HUDEP-2 (cell line): ENCODE data around the gene TNFSF8.

Source experiments
- DNase-seq, 76 experiments: peaks; one replicate each; lab custom pipeline; 2025; ENCODE audit not compliant: unreplicated experiment in 76 of 76; lab: John Stamatoyannopoulos, UW

The TNFSF8 gene

GRCh38 chr9:114908104-114908622 lies 22.2 kb downstream of the TNFSF8 start:
- no peak for DNase-seq

GRCh38 chr9:114906922-114907571 lies 23.3 kb downstream of the TNFSF8 start:
- peak in 1 of 76 experiments; percentile 2 for DNase-seq

GRCh38 chr9:114905170-114905940 lies 25.0 kb downstream of the TNFSF8 start:
- no peak for DNase-seq

- no peak for DNase-seq
Observed at GRCh38 chr9:114902786-114903524, 27.4 kb downstream of the TNFSF8 start.

- no peak for DNase-seq
Observed at GRCh38 chr9:114900942-114901802, 29.2 kb downstream of the TNFSF8 start.

GRCh38 chr9:114899995-114900394 lies 30.4 kb downstream of the TNFSF8 start:
- no peak for DNase-seq

- no peak for DNase-seq
Observed at GRCh38 chr9:114899461-114899860, 30.9 kb downstream of the TNFSF8 start.

GRCh38 chr9:114898741-114899140 lies 31.6 kb downstream of the TNFSF8 start:
- no peak for DNase-seq

- DNase-seq = no peak
Observed at GRCh38 chr9:114897196-114897595, 33.2 kb downstream of the TNFSF8 start.

GRCh38 chr9:114896344-114896743 lies 34.0 kb downstream of the TNFSF8 start:
- DNase-seq = no peak

- DNase-seq = no peak
Observed at GRCh38 chr9:114895521-114895991, 34.8 kb downstream of the TNFSF8 start.

- DNase-seq = no peak
Observed at GRCh38 chr9:114894609-114895433, 35.6 kb downstream of the TNFSF8 start.

- DNase-seq = no peak
Observed at GRCh38 chr9:114894206-114894605, 36.2 kb downstream of the TNFSF8 start.

GRCh38 chr9:114893221-114894010 lies 37.0 kb downstream of the TNFSF8 start:
- DNase-seq = no peak

- no peak for DNase-seq
Observed at GRCh38 chr9:114889802-114890224, 40.6 kb downstream of the TNFSF8 start.

- no peak for DNase-seq
Observed at GRCh38 chr9:114888607-114889006, 41.8 kb downstream of the TNFSF8 start.

GRCh38 chr9:114887963-114888362 lies 42.4 kb downstream of the TNFSF8 start:
- no peak for DNase-seq

GRCh38 chr9:114884787-114885452 lies 45.5 kb downstream of the TNFSF8 start:
- no peak for DNase-seq
